DMS79 treated with DMSO at 0.1 percent for 48 hours (cell line): ENCODE data around the gene CD58.

ENCODE experiments used
- DNase-seq: peaks from one replicate; lab custom pipeline; 2025; lab: John Stamatoyannopoulos, UW

Gene CD58

GRCh38 chr1:116540088-116540487 is 30.7 kb downstream of the CD58 start:
- no peak for DNase-seq

GRCh38 chr1:116538544-116538943 is 32.3 kb downstream of the CD58 start:
- DNase-seq: no peak

- DNase-seq: no peak
Observed at GRCh38 chr1:116537898-116538297, 32.9 kb downstream of the CD58 start.

GRCh38 chr1:116537040-116537831 is 33.6 kb downstream of the CD58 start:
- no peak for DNase-seq

- no peak for DNase-seq
Observed at GRCh38 chr1:116534014-116534739, 36.6 kb downstream of the CD58 start.

- DNase-seq: no peak
Observed at GRCh38 chr1:116533429-116533820, 37.4 kb downstream of the CD58 start.

- DNase-seq: no peak
Observed at GRCh38 chr1:116532671-116533428, 38.0 kb downstream of the CD58 start.

GRCh38 chr1:116531917-116532316 is 38.9 kb downstream of the CD58 start:
- DNase-seq: no peak

GRCh38 chr1:116529681-116530080 is 41.1 kb downstream of the CD58 start:
- no peak for DNase-seq

GRCh38 chr1:116529199-116529631 is 41.6 kb downstream of the CD58 start:
- no peak for DNase-seq

GRCh38 chr1:116528329-116529083 is 42.3 kb downstream of the CD58 start:
- no peak for DNase-seq

- DNase-seq: no peak
Observed at GRCh38 chr1:116525440-116525839, 45.4 kb downstream of the CD58 start.

GRCh38 chr1:116521186-116521585 is 49.6 kb downstream of the CD58 start:
- no peak for DNase-seq

- DNase-seq: no peak
Observed at GRCh38 chr1:116518400-116518799, 52.4 kb downstream of the CD58 start.

- DNase-seq: no peak
Observed at GRCh38 chr1:116516631-116517030, 54.2 kb downstream of the CD58 start.

- no peak for DNase-seq
Observed at GRCh38 chr1:116515702-116516101, 55.1 kb downstream of the CD58 start.

- DNase-seq: peak; percentile 47
Observed at GRCh38 chr1:116514708-116515525, 55.9 kb downstream of the CD58 start.

- DNase-seq: no peak
Observed at GRCh38 chr1:116513956-116514355, 56.9 kb downstream of the CD58 start.

GRCh38 chr1:116511459-116512019 is 59.3 kb downstream of the CD58 start:
- no peak for DNase-seq

GRCh38 chr1:116510361-116510760 is 60.5 kb downstream of the CD58 start:
- DNase-seq: no peak
